Measurements from ENCODE around the gene LRRC23. TPM values are rescaled to one million over a fixed set of nuclear protein-coding genes. Genes with fewer than 3 reads are reported as not detected.
A peak's percentile ranks its signal among the peaks of the same experiment; 100 is the strongest.

The LRRC23 gene
- polyA plus RNA-seq, 1 donor (not counting 4 experiments of a cell fraction or from before 2014, with no cell fraction given), result 7.1 TPM

GRCh38 chr12:6938353-6939190, 34.0 kb downstream of the LRRC23 start:
- Histone ChIP-seq H3K27me3 (ENCODE audit: control insufficient read depth, extremely low read depth, insufficient read depth, low read length) (no peaks in the 10 kb centered on the region), H3K4me3 (ENCODE audit: control insufficient read depth in 2 of 3, extremely low read depth in 1 of 3, insufficient read depth in 2 of 3, low read depth in 1 of 3, low read length in 3 of 3) (peak overlapping the region in 2 of 3 experiments; percentile 32 to 49), H3K27ac (ENCODE audit: control insufficient read depth, insufficient read depth, low read length) (peak overlapping the region; percentile 23), H4K20me1 (ENCODE audit: control insufficient read depth, extremely low read depth, insufficient read depth, low read length) (no peaks in the 10 kb centered on the region), H3K36me3 (ENCODE audit: control insufficient read depth in 2 of 2, extremely low read depth in 1 of 2, insufficient read depth in 2 of 2, low read length in 2 of 2) (peaks cover 20 to 33% of the 10 kb centered on the region in 2 experiments), H3K4me1 (ENCODE audit: control insufficient read depth, extremely low read depth, insufficient read depth, low read length) (peaks cover 10% of the 10 kb centered on the region), H3K4me2 (ENCODE audit: control insufficient read depth, extremely low read depth, insufficient read depth, low read depth, low read length) (peak overlapping the region; percentile 49), H3K9me1 (ENCODE audit: control insufficient read depth, extremely low read depth, insufficient read depth, low read length) (no peaks in the 10 kb centered on the region), H3K9me3 (ENCODE audit: control insufficient read depth, low read depth, low read length) (no peaks in the 10 kb centered on the region), H2AFZ (ENCODE audit: control insufficient read depth, low read length) (no peak overlapping the region), H3K79me2 (ENCODE audit: control insufficient read depth, insufficient read depth, low read length) (no peaks in the 10 kb centered on the region), H3K9ac (ENCODE audit: control insufficient read depth, extremely low read depth, insufficient read depth, low read length) (peak overlapping the region; percentile 81)
- TF ChIP-seq EZH2 (IDR thresholded peaks at IDR 0.05; ENCODE audit: low read length), result no peak
- no peak for TF ChIP-seq CTCF (optimal IDR thresholded peaks at IDR 0.05 in 1 of 3, IDR thresholded peaks at IDR 0.05 in 1 of 3, conservative IDR thresholded peaks at IDR 0.05 in 1 of 3; ENCODE audit: extremely low read depth in 1 of 3, insufficient read depth in 2 of 3, low read length in 3 of 3)
- dilution Hi-C loops (cut with MboI; ENCODE audit: extremely low pct_ligation_motif_present, low sequenced_read_pairs), result no loop called here
- DNase-seq (ENCODE audit: low read depth, low spot score), result no peak
- FAIRE-seq, result no peak

GRCh38 chr12:6939191-6939540, 34.5 kb downstream of the LRRC23 start:
- Histone ChIP-seq H3K27me3 (ENCODE audit: control insufficient read depth, extremely low read depth, insufficient read depth, low read length) (no peaks in the 10 kb centered on the region), H3K4me2 (ENCODE audit: control insufficient read depth, extremely low read depth, insufficient read depth, low read depth, low read length) (no peak overlapping the region), H3K9me1 (ENCODE audit: control insufficient read depth, extremely low read depth, insufficient read depth, low read length) (no peaks in the 10 kb centered on the region), H3K79me2 (ENCODE audit: control insufficient read depth, insufficient read depth, low read length) (no peaks in the 10 kb centered on the region), H3K4me1 (ENCODE audit: control insufficient read depth, extremely low read depth, insufficient read depth, low read length) (peaks cover 10% of the 10 kb centered on the region), H3K9me3 (ENCODE audit: control insufficient read depth, low read depth, low read length) (no peaks in the 10 kb centered on the region), H3K36me3 (ENCODE audit: control insufficient read depth in 2 of 2, extremely low read depth in 1 of 2, insufficient read depth in 2 of 2, low read length in 2 of 2) (peaks cover 20 to 30% of the 10 kb centered on the region in 2 experiments), H3K9ac (ENCODE audit: control insufficient read depth, extremely low read depth, insufficient read depth, low read length) (no peak overlapping the region), H3K27ac (ENCODE audit: control insufficient read depth, insufficient read depth, low read length) (no peak overlapping the region), H3K4me3 (ENCODE audit: control insufficient read depth in 2 of 3, extremely low read depth in 1 of 3, insufficient read depth in 2 of 3, low read depth in 1 of 3, low read length in 3 of 3) (no peak overlapping the region), H2AFZ (ENCODE audit: control insufficient read depth, low read length) (no peak overlapping the region), H4K20me1 (ENCODE audit: control insufficient read depth, extremely low read depth, insufficient read depth, low read length) (no peaks in the 10 kb centered on the region)
- TF ChIP-seq EZH2 (IDR thresholded peaks at IDR 0.05; ENCODE audit: low read length), result no peak
- TF ChIP-seq CTCF (optimal IDR thresholded peaks at IDR 0.05 in 1 of 3, IDR thresholded peaks at IDR 0.05 in 1 of 3, conservative IDR thresholded peaks at IDR 0.05 in 1 of 3; ENCODE audit: extremely low read depth in 1 of 3, insufficient read depth in 2 of 3, low read length in 3 of 3), result no peak
- dilution Hi-C loops (cut with MboI; ENCODE audit: extremely low pct_ligation_motif_present, low sequenced_read_pairs), result no loop called here
- FAIRE-seq, result no peak
- DNase-seq (ENCODE audit: low read depth, low spot score), result no peak
